ENCODE measurements around the gene NAGLU. TPM values are rescaled to one million over a fixed set of nuclear protein-coding genes. Genes with fewer than 3 reads are reported as not detected.

Gene NAGLU
- polyA plus RNA-seq, 10 donors = 15.2 to 21.4 (median 17.5) TPM

DNA sequence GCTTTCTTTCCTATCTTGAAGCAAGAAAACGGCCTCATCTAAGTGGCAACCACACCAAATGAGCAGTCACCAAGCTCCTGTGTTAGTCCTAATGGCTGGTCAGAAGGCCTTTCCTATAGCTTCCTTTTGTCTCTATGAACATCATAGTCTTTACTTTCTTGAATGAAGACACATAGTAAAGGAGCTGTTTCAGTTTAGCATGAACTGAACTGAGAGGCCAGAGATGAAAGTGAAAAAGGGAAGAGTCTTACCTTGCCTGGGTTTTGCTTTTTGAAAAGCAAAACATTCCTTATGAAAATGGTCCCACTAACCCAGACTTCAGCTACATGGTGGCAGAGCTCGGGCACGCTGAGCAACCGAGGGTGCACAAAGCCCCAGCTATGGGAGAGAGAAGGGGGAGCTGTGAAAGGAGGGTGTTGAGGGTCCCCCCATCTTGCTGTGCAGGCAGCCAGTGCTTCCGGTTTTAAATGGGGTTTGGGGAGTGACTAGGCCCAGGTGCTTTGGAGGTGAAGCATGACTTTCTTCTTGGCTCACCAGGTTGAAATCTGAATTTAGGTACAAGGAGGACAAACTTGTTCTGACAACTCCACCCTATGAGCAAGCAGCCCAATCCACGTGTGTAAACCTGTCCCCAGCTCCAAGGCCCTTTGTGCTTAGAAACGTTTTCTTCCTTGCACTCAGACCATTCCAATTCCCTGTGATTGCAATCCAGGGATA is 50.6 kb downstream of the NAGLU start:
- DNase-seq = no peak

DNA sequence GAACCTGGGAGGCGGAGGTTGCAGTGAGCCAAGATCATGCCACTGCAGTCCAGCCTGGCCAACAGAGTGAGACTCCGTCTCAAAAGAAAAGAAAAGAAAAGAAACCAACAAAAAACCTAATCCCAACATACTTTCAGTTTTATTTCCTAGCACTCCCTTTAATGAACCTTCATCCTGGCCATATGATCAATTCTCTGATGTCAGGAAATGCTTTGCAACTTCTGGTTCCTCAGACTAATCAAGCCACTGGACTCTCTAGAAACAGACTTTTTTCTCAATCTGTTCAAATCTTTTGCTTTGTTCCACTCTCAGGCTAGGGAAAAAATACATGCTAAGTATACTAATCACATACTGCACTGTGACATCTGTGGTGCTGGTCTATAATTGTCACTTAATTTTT is 54.8 kb downstream of the NAGLU start:
- no peak for DNase-seq

DNA sequence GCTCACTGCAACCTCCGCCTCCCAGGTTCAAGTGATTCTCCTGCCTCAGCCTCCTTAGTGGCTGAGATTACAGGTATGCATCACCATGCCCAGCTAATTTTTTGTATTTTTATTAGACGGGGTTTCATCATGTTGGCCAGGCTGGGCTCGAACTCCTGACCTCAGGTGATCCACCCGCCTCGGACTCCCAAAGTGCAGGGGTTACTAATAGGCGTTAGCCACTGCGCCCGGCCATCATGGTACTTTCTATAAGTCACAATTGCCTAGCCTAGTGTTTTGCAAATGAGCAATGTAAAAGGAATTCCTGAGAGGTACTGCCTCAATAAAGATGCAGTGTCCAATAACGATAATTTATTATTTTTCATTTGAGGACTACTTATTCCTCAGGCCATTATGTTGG is 55.4 kb downstream of the NAGLU start:
- DNase-seq = no peak

Other genes with a start within 250 kb of the NAGLU start
- gene STAT5A, start 247.7 kb upstream of the NAGLU start, polyA plus RNA-seq (ENCODE audit: insufficient read length in 10 of 10) = 10 to 100 TPM; 13.5 to 19.9 (median 16.0) TPM
- gene STAT3, start 147.8 kb upstream of the NAGLU start, polyA plus RNA-seq (ENCODE audit: insufficient read length in 10 of 10) = 10 to 100 TPM; 40.2 to 62.7 (median 49.9) TPM
- 100 to 1,000 TPM; 231 to 303 (median 258) TPM for gene CAVIN1, start 113.0 kb upstream of the NAGLU start, polyA plus RNA-seq (ENCODE audit: insufficient read length in 10 of 10)
- 10 to 100 TPM; 16.9 to 39.2 (median 21.5) TPM for gene ATP6V0A1, start 77.4 kb upstream of the NAGLU start, polyA plus RNA-seq (ENCODE audit: insufficient read length in 10 of 10)
- gene HSD17B1, start 16.7 kb downstream of the NAGLU start, polyA plus RNA-seq (ENCODE audit: insufficient read length in 10 of 10) = 1 to 10 TPM; 1.7 to 3.6 (median 2.6) TPM
- 10 to 100 TPM; 20.0 to 29.7 (median 27.1) TPM for gene COASY, start 25.9 kb downstream of the NAGLU start, polyA plus RNA-seq (ENCODE audit: insufficient read length in 10 of 10)
- 10 to 100 TPM; 33.4 to 42.9 (median 38.5) TPM for gene MLX, start 30.9 kb downstream of the NAGLU start, polyA plus RNA-seq (ENCODE audit: insufficient read length in 10 of 10)
- 10 to 100 TPM in 3 of 10 donors, 1 to 10 TPM in 7; 7.7 to 14.6 (median 9.5) TPM for gene PSMC3IP, start 41.5 kb downstream of the NAGLU start, polyA plus RNA-seq (ENCODE audit: insufficient read length in 10 of 10)
- 10 to 100 TPM; 26.0 to 36.0 (median 32.1) TPM for gene RETREG3, start 73.1 kb downstream of the NAGLU start, polyA plus RNA-seq (ENCODE audit: insufficient read length in 10 of 10)
- gene TUBG1, start 73.4 kb downstream of the NAGLU start, polyA plus RNA-seq (ENCODE audit: insufficient read length in 10 of 10) = 10 to 100 TPM; 29.7 to 39.5 (median 34.5) TPM
- gene TUBG2, start 123.0 kb downstream of the NAGLU start, polyA plus RNA-seq (ENCODE audit: insufficient read length in 10 of 10) = 10 to 100 TPM in 9 of 10 donors, 1 to 10 TPM in 1; 9.7 to 21.2 (median 12.6) TPM
- gene PLEKHH3, start 140.8 kb downstream of the NAGLU start, polyA plus RNA-seq (ENCODE audit: insufficient read length in 10 of 10) = 10 to 100 TPM; 23.6 to 41.7 (median 35.5) TPM
- 1 to 10 TPM in 7 of 10 donors, under 1 TPM in 3; 0.71 to 2.1 (median 1.6) TPM for gene CCR10, start 145.6 kb downstream of the NAGLU start, polyA plus RNA-seq (ENCODE audit: insufficient read length in 10 of 10)
- 10 to 100 TPM; 10.2 to 15.7 (median 11.9) TPM for gene CNTNAP1, start 146.3 kb downstream of the NAGLU start, polyA plus RNA-seq (ENCODE audit: insufficient read length in 10 of 10)
- 10 to 100 TPM; 15.5 to 31.4 (median 19.0) TPM for gene EZH1, start 208.8 kb downstream of the NAGLU start, polyA plus RNA-seq (ENCODE audit: insufficient read length in 10 of 10)
- gene RAMP2, start 225.0 kb downstream of the NAGLU start, polyA plus RNA-seq (ENCODE audit: insufficient read length in 10 of 10) = 10 to 100 TPM; 56.8 to 86.9 (median 73.2) TPM
- 10 to 100 TPM; 26.0 to 38.5 (median 31.9) TPM for gene VPS25, start 237.2 kb downstream of the NAGLU start, polyA plus RNA-seq (ENCODE audit: insufficient read length in 10 of 10)
- 1 to 10 TPM in 3 of 10 donors, under 1 TPM in 7; 0.31 to 1.3 (median 0.54) TPM for gene WNK4, start 244.4 kb downstream of the NAGLU start, polyA plus RNA-seq (ENCODE audit: insufficient read length in 10 of 10)